Liver (tissue), 9 donors: ENCODE data around the gene ZNF548. TPM values are rescaled to one million over a fixed set of nuclear protein-coding genes. Genes with fewer than 3 reads are reported as not detected.

ENCODE experiments used
- DNase-seq: peaks from one replicate; pipeline ENCODE4 v3.0.0-alpha.2; 2017; ENCODE audit warnings: low spot score
- H3K27ac ChIP-seq, 2 donors: one replicate each; pipeline ENCODE4 v1.7.0; 2013; ENCODE audit warnings: inconsistent platforms in 2 of 2, low read length in 2 of 2, control low read depth in 1 of 2, low read depth in 1 of 2, mild to moderate bottlenecking in 1 of 2
- H3K27me3 ChIP-seq, 4 donors: one replicate each; pipeline versions ENCODE4 v1.6.1 to v1.7.0; 2013; ENCODE audit warnings: low read length in 3 of 4, inconsistent platforms in 1 of 4, mild to moderate bottlenecking in 1 of 4, moderate library complexity in 1 of 4; ENCODE audit not compliant: control insufficient read depth in 4 of 4, insufficient read depth in 4 of 4
- H3K36me3 ChIP-seq, 4 donors: one replicate each; pipeline versions ENCODE4 v1.6.1 to v1.7.0; 2013; ENCODE audit warnings: low read length in 3 of 4, mild to moderate bottlenecking in 3 of 4, low read depth in 1 of 4, moderate library complexity in 1 of 4; ENCODE audit not compliant: control insufficient read depth in 4 of 4, insufficient read depth in 3 of 4
- H3K4me1 ChIP-seq, 4 donors: one replicate each; pipeline versions ENCODE4 v1.6.1 to v1.7.0; 2013; ENCODE audit warnings: low read length in 3 of 4, mild to moderate bottlenecking in 3 of 4, moderate library complexity in 1 of 4; ENCODE audit not compliant: control insufficient read depth in 4 of 4, insufficient read depth in 4 of 4
- H3K4me3 ChIP-seq, 3 donors: one replicate each; pipeline versions ENCODE4 v1.6.1 to v1.7.0; 2013; ENCODE audit warnings: low read length in 3 of 3, control low read depth in 1 of 3, low read depth in 1 of 3, mild to moderate bottlenecking in 1 of 3
- H3K9ac ChIP-seq, 2 donors: one replicate each; pipeline ENCODE4 v1.7.0; 2013; ENCODE audit warnings: low read length in 2 of 2, mild to moderate bottlenecking in 2 of 2, moderate library complexity in 2 of 2, control low read depth in 1 of 2, low read depth in 1 of 2
- H3K9me3 ChIP-seq, 4 donors: one replicate each; pipeline versions ENCODE4 v1.6.1 to v1.7.0; 2013; ENCODE audit warnings: low read length in 3 of 4; ENCODE audit not compliant: control insufficient read depth in 4 of 4
- ATF3 ChIP-seq: IDR thresholded peaks from 2 replicates; pipeline ENCODE4 v1.6.1; 2016; ENCODE audit warnings: antibody characterized with exemption
- CTCF ChIP-seq: fragments of 150-350 bp; IDR thresholded peaks from 2 replicates; pipeline ENCODE4 v1.5.1; 2017; ENCODE audit warnings: improper control_type of control experiment, low read depth, low read length; ENCODE audit not compliant: missing input control
- EGR1 ChIP-seq, 2 donors: IDR thresholded peaks; 2 replicates each; pipeline ENCODE4 v1.6.1; 2016 to 2018; ENCODE audit warnings: antibody characterized with exemption in 2 of 2, low read depth in 2 of 2
- FOXA2 ChIP-seq: IDR thresholded peaks from 2 replicates; pipeline ENCODE4 v1.6.1; 2016; ENCODE audit warnings: antibody characterized with exemption
- HNF4A ChIP-seq, 2 donors: conservative IDR thresholded peaks; 2 replicates each; pipeline ENCODE4 v1.6.1; 2016; ENCODE audit warnings: antibody characterized with exemption in 2 of 2, mild to moderate bottlenecking in 2 of 2
- HNF4G ChIP-seq: IDR thresholded peaks from 2 replicates; pipeline ENCODE4 v1.6.1; 2016; ENCODE audit warnings: antibody characterized with exemption
- JUND ChIP-seq, 2 donors: IDR thresholded peaks; 2 replicates each; pipeline ENCODE4 v1.6.1; 2016; ENCODE audit warnings: antibody characterized with exemption in 2 of 2
- MAX ChIP-seq: IDR thresholded peaks from 2 replicates; pipeline ENCODE4 v1.6.1; 2016; ENCODE audit warnings: antibody characterized with exemption
- RAD21 ChIP-seq, 2 donors: IDR thresholded peaks; 2 replicates each; pipeline ENCODE4 v1.6.1; 2016; ENCODE audit warnings: antibody characterized with exemption in 2 of 2, mild to moderate bottlenecking in 2 of 2
- REST ChIP-seq: IDR thresholded peaks from 2 replicates; pipeline ENCODE4 v1.6.1; 2016; ENCODE audit warnings: antibody characterized with exemption, mild to moderate bottlenecking
- RXRA ChIP-seq, 2 donors: IDR thresholded peaks; 2 replicates each; pipeline ENCODE4 v1.6.1; 2017 to 2018; ENCODE audit warnings: antibody characterized with exemption in 2 of 2, mild to moderate bottlenecking in 1 of 2
- SP1 ChIP-seq: IDR thresholded peaks from 2 replicates; pipeline ENCODE4 v1.6.1; 2018; ENCODE audit warnings: antibody characterized with exemption, mild to moderate bottlenecking
- TAF1 ChIP-seq: conservative IDR thresholded peaks from 2 replicates; pipeline ENCODE4 v1.6.1; 2016; ENCODE audit warnings: antibody characterized with exemption, mild to moderate bottlenecking
- YY1 ChIP-seq: IDR thresholded peaks from 2 replicates; pipeline ENCODE4 v1.6.1; 2016; ENCODE audit warnings: antibody characterized with exemption, mild to moderate bottlenecking
- WGBS: extraction: QIAGEN DNeasy Blood & Tissue Kit; methylation state at CpG from one replicate; pipeline ENCODE4 v1.1.7; 2013; 5-methylcytosine and 5-hydroxymethylcytosine counted together
- polyA plus RNA-seq, 2 donors: library from polyadenylated mRNA; stranded (reverse) in 1 of 2; unstranded in 1 of 2; fragments of 200-250 nt in 1 of 2; fragments of >200 nt in 1 of 2; fragmentation: Nextera tagmentation in 1 of 2; extraction: Ambion mirVana in 1 of 2; gene quantifications; one replicate each; pipeline versions ENCODE4 v1.2.1 to v1.2.3, GENCODE V29; 2013 to 2015
- total RNA-seq, 2 donors: library from RNA; depleted of rRNA; stranded (reverse); fragments of >200 nt; gene quantifications; one replicate each; pipeline ENCODE4 v1.2.3, GENCODE V29; 2014
- donor health status: healthy.
- donor health status: healthy.
- donor health status: healthy.
- donor health status: healthy.
- donor health status: healthy.

ZNF548 gene
- total and polyA plus RNA-seq, 4 donors, result 1.8 to 13.9 (median 5.3) TPM

- Histone ChIP-seq H3K27ac (no peak overlapping the region), H3K36me3 (peaks cover 17 to 63% (median 59%) of the 10 kb centered on the region in 4 donors), H3K9me3 (peaks cover 40 to 78% (median 56%) of the 10 kb centered on the region in 4 donors), H3K9ac (no peak overlapping the region), H3K4me1 (no peaks in the 10 kb centered on the region), H3K27me3 (no peaks in the 10 kb centered on the region), H3K4me3 (peak overlapping the region in 2 of 3 donors; percentile 45 to 76)
- TF ChIP-seq HNF4A (conservative IDR thresholded peaks at IDR 0.05) (no peak), JUND (IDR thresholded peaks at IDR 0.05) (no peak), ATF3 (no peak), SP1 (no peak), REST (no peak), FOXA2 (no peak), TAF1 (no peak), EGR1 (IDR thresholded peaks at IDR 0.05; ENCODE audit: low read depth in 2 of 2) (no peak), RXRA (IDR thresholded peaks at IDR 0.05) (no peak), RAD21 (IDR thresholded peaks at IDR 0.05) (no peak)
- WGBS, result 98% methylated on average over 4 of the region's 4 CpGs
- no peak for DNase-seq
Observed at GRCh38 chr19:57419439-57419838, 29.8 kb downstream of the ZNF548 start.

- peaks cover 33 to 76% (median 46%) of the 10 kb centered on the region in 4 donors for H3K9me3 ChIP-seq
- H3K27ac ChIP-seq, result no peak overlapping the region
- H3K4me1 ChIP-seq, result no peaks in the 10 kb centered on the region
- 94% methylated on average over 3 of the region's 3 CpGs for WGBS
- no peak for DNase-seq
- H3K27me3 ChIP-seq, result no peaks in the 10 kb centered on the region
- no peak for TF ChIP-seq MAX
- TF ChIP-seq RAD21 (IDR thresholded peaks at IDR 0.05), result no peak
- TF ChIP-seq REST, result no peak
- no peak for TF ChIP-seq CTCF
- no peak for TF ChIP-seq YY1
- no peak for TF ChIP-seq HNF4G
- H3K4me3 ChIP-seq, result peak overlapping the region in 2 of 3 donors; percentile 32 to 76
- H3K36me3 ChIP-seq, result peaks cover 12 to 51% (median 51%) of the 10 kb centered on the region in 4 donors
- H3K9ac ChIP-seq, result no peak overlapping the region
Observed at GRCh38 chr19:57421037-57421436, 31.4 kb downstream of the ZNF548 start.
